Endodermal cell (in vitro differentiated cells): ENCODE data around the gene NKAP. TPM values are rescaled to one million over a fixed set of nuclear protein-coding genes. Genes with fewer than 3 reads are reported as not detected.
"Not testable (repeated sequence)": the region's sequence is repeated elsewhere in the genome, so short reads cannot be mapped to it uniquely, and the experiment has no call there.

Source experiments
- DNase-seq: peaks from one replicate; pipeline ENCODE4 v3.0.0-alpha.2; 2017
- H3K27ac ChIP-seq: 2 replicates; pipeline ENCODE4 v1.5.1; 2013; ENCODE audit warnings: mild to moderate bottlenecking, low read depth, low read length, moderate library complexity
- H3K27me3 ChIP-seq: 2 replicates; pipeline ENCODE4 v1.6.1; 2013; ENCODE audit warnings: mild to moderate bottlenecking, low read length, moderate library complexity; ENCODE audit not compliant: insufficient read depth, control insufficient read depth, poor library complexity, severe bottlenecking
- H3K36me3 ChIP-seq: 2 replicates; pipeline ENCODE4 v1.7.0; 2013; ENCODE audit warnings: mild to moderate bottlenecking, low read length, moderate library complexity; ENCODE audit not compliant: control insufficient read depth, insufficient read depth
- H3K4me1 ChIP-seq: one replicate; pipeline ENCODE4 v1.7.0; 2013; ENCODE audit warnings: low read length; ENCODE audit not compliant: control insufficient read depth, insufficient read depth
- H3K4me3 ChIP-seq: 2 replicates; pipeline ENCODE4 v1.5.1; 2013; ENCODE audit warnings: mild to moderate bottlenecking, low read length, moderate library complexity
- H3K9ac ChIP-seq: 2 replicates; pipeline ENCODE4 v1.6.1; 2013; ENCODE audit warnings: mild to moderate bottlenecking, low read length, moderate library complexity; ENCODE audit not compliant: poor library complexity, severe bottlenecking; ENCODE audit errors: extremely low read depth
- H3K9me3 ChIP-seq: 2 replicates; pipeline ENCODE4 v1.6.1; 2013; ENCODE audit warnings: mild to moderate bottlenecking, low read length, moderate library complexity; ENCODE audit not compliant: control insufficient read depth
- H3K27ac Mint-ChIP-seq: 2 replicates; pipeline ENCODE4 v1.8.0; 2020; ENCODE audit warnings: mixed read lengths
- H3K27me3 Mint-ChIP-seq: 2 replicates; pipeline ENCODE4 v1.8.0; 2021; ENCODE audit warnings: mild to moderate bottlenecking, mixed read lengths; ENCODE audit not compliant: insufficient read depth
- H3K36me3 Mint-ChIP-seq: 2 replicates; pipeline ENCODE4 v1.8.0; 2020; ENCODE audit warnings: low read depth, mixed read lengths
- H3K4me1 Mint-ChIP-seq: 2 replicates; pipeline ENCODE4 v1.8.0; 2020; ENCODE audit warnings: mixed read lengths
- H3K4me3 Mint-ChIP-seq: 2 replicates; pipeline ENCODE4 v1.8.0; 2020; ENCODE audit warnings: mild to moderate bottlenecking, moderate library complexity, mixed read lengths
- H3K9me3 Mint-ChIP-seq: 2 replicates; pipeline ENCODE4 v1.8.0; 2020; ENCODE audit warnings: mild to moderate bottlenecking, mixed read lengths
- CTCF ChIP-seq: fragments of 200-600 bp; sonication (generic); conservative IDR thresholded peaks from 2 replicates; pipeline ENCODE4 v1.5.0; 2021; ENCODE audit warnings: antibody characterized with exemption, mild to moderate bottlenecking
- WGBS, 2 experiments: methylation state at CpG; one replicate each; pipeline versions ENCODE4 v1.1.5 to v1.1.7; 2013; ENCODE audit warnings: missing lambda C conversion rate in 2 of 2, mixed read lengths in 1 of 2; ENCODE audit not compliant: insufficient coverage in 1 of 2, insufficient read length in 1 of 2; 5-methylcytosine and 5-hydroxymethylcytosine counted together
- total RNA-seq, 2 donors: library from RNA; stranded (reverse); fragmentation: NEBNext Ultra II Directional in 1 of 2; extraction: Animal tissue kit (Norgen Biotek cat#: 25700) in 1 of 2; gene quantifications; 2 replicates in 1 of 2; 3 replicates in 1 of 2; pipeline ENCODE4 v1.2.1, GENCODE V29; 2021

NKAP gene
- total RNA-seq, 2 donors from 2014 or later: 7.7 to 10.8 TPM

GRCh38 chrX:119935215-119935874, 8.2 kb downstream of the NKAP start:
- no peak overlapping the region for H3K4me3 ChIP-seq
- TF ChIP-seq CTCF: no peak
- H3K27me3 Mint-ChIP-seq: no peaks in the 10 kb centered on the region
- H3K27ac Mint-ChIP-seq: no peak overlapping the region
- H3K36me3 ChIP-seq: peaks cover 13% of the 10 kb centered on the region
- DNase-seq: no peak
- H3K27ac ChIP-seq: no peak overlapping the region
- H3K4me1 ChIP-seq: no peaks in the 10 kb centered on the region
- H3K9me3 ChIP-seq: no peaks in the 10 kb centered on the region
- H3K36me3 Mint-ChIP-seq: peaks cover 32% of the 10 kb centered on the region
- H3K9me3 Mint-ChIP-seq: peaks cover 24% of the 10 kb centered on the region
- no peaks in the 10 kb centered on the region for H3K27me3 ChIP-seq
- no peaks in the 10 kb centered on the region for H3K4me1 Mint-ChIP-seq
- no peak overlapping the region for H3K9ac ChIP-seq
- WGBS, 2 experiments: 93 to 100% methylated on average over 1 to 3 of the region's 3 CpGs
- no peak overlapping the region for H3K4me3 Mint-ChIP-seq

DNA sequence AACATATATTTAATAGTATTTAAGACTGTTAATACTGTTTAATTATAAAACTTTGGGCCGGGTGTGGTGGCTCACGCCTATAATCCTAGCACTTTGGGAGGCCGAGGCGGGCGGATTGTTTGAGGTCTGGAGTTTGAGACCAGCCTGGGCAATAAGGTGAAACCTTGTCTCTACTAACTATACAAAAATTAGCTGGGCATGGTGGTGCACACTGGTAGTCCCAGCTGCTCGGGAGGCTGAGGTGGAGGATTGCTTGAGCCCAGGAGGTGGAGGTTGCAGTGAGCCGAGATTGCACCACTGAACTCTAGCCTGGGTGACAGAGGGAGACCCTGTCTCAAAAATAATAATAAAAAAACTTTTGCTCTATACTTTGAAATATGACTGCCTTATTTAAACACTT, 21.2 kb downstream of the NKAP start:
- H3K36me3 ChIP-seq, H3K27ac Mint-ChIP-seq, H3K4me1 Mint-ChIP-seq, H3K9ac ChIP-seq, H3K27ac ChIP-seq, DNase-seq, H3K4me1 ChIP-seq, H3K4me3 ChIP-seq, H3K27me3 ChIP-seq, H3K9me3 ChIP-seq, H3K27me3 Mint-ChIP-seq, H3K4me3 Mint-ChIP-seq: not testable (repeated sequence)
- Mint-ChIP-seq H3K9me3 (peaks cover 50% of the 10 kb centered on the region), H3K36me3 (peaks cover 25% of the 10 kb centered on the region)
- 85% methylated on average over 3 of the region's 7 CpGs; no CpG with 5 or more reads in 1 of the 2 experiments for WGBS, 2 experiments

DNA sequence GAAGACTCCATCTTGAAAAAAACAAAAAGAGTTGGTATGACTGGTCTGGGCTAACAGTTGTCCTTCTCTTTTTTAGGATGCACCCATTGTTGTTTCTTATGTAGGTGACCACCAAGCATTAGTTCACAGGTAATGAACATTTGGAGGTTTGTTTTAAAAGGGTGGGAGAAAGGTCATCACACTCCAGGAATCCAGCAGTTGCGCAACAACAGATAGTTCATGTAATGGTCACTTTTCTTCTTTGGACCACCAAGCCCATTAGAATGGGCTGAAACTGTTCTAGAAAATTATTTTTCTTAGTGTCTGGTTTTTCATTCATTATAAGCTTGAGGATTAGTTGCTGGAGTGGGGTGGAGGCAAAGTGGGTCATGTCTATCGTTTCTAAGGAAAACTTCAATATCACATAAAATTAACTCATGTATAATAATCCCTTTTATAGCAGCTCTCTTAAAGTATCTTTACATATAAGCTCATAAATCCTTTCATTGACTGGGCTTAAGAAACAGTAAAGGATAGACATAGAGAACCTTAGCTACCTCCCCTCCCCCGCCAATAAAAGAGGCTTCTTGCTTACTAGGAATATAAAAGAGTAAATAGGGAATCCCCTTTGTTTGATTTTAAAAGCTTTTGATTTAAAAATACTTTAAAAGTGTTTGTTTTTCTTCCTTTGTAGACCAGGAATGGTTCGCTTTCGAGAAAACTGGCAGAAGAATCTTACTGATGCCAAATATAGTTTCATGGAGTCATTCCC, 23.5 kb downstream of the NKAP start:
- TF ChIP-seq CTCF: no peak
- Mint-ChIP-seq H3K36me3 (peaks cover 12% of the 10 kb centered on the region), H3K27ac (no peak overlapping the region), H3K4me1 (no peaks in the 10 kb centered on the region), H3K27me3 (no peaks in the 10 kb centered on the region), H3K4me3 (no peak overlapping the region), H3K9me3 (peaks cover 48% of the 10 kb centered on the region)
- no peak for DNase-seq
- Histone ChIP-seq H3K9ac (no peak overlapping the region), H3K27me3 (no peaks in the 10 kb centered on the region), H3K4me3 (no peak overlapping the region), H3K27ac (no peak overlapping the region), H3K4me1 (no peaks in the 10 kb centered on the region), H3K36me3 (no peaks in the 10 kb centered on the region), H3K9me3 (no peaks in the 10 kb centered on the region)
- WGBS, 2 experiments: 100% methylated on average over 2 of the region's 5 CpGs; no CpG with 5 or more reads in 1 of the 2 experiments
